Vagina (tissue), 2 donors: Measurements from ENCODE around the gene POU4F3. TPM values are rescaled to one million over a fixed set of nuclear protein-coding genes. Genes with fewer than 3 reads are reported as not detected.

Experiments
- DNase-seq, 2 donors: peaks; one replicate each; pipeline ENCODE4 v3.0.0-alpha.2; 2017; ENCODE audit errors: extremely low spot score in 2 of 2
- H3K27ac ChIP-seq: fragments of 200-600 bp; sonication (generic); one replicate; pipeline ENCODE4 v1.5.1; 2019
- H3K27me3 ChIP-seq: fragments of 200-600 bp; sonication (generic); one replicate; pipeline ENCODE4 v1.5.1; 2019
- H3K36me3 ChIP-seq, 2 donors: fragments of 200-600 bp; sonication (generic); one replicate each; pipeline ENCODE4 v1.5.1; 2017 to 2019
- H3K4me1 ChIP-seq: fragments of 200-600 bp; sonication (generic); one replicate; pipeline ENCODE4 v1.5.1; 2019
- H3K4me3 ChIP-seq, 2 donors: fragments of 200-600 bp; sonication (generic); 1 replicate in 1 of 2; 2 replicates in 1 of 2; pipeline ENCODE4 v1.5.1; 2016 to 2019
- H3K9me3 ChIP-seq: fragments of 200-600 bp; sonication (generic); one replicate; pipeline ENCODE4 v1.5.1; 2019
- CTCF ChIP-seq, 3 experiments: fragments of 450-650 bp in 2 of 3; fragments of 200-600 bp in 1 of 3; sonication (generic) in 1 of 3; IDR thresholded peaks; one replicate each; pipeline ENCODE4 v1.5.1; 2017 to 2019; ENCODE audit warnings: antibody characterized with exemption in 3 of 3, mild to moderate bottlenecking in 2 of 3, moderate library complexity in 2 of 3
- POLR2A ChIP-seq, 2 donors: fragments of 450-650 bp; IDR thresholded peaks; one replicate each; pipeline ENCODE4 v1.6.1; 2017; ENCODE audit warnings: antibody characterized with exemption in 2 of 2, mild to moderate bottlenecking in 2 of 2, moderate library complexity in 2 of 2
- POLR2AphosphoS5 ChIP-seq, 2 donors: sonication (generic); formaldehyde crosslinking; IDR thresholded peaks; one replicate each; pipeline ENCODE4 v1.9.0; 2017; ENCODE audit warnings: antibody characterized with exemption in 2 of 2, mild to moderate bottlenecking in 2 of 2, low read depth in 1 of 2; ENCODE audit not compliant: insufficient read depth in 1 of 2
- intact Hi-C: fragments of 100-400 bp; cut with DNase I; formaldehyde crosslinking; loops from one replicate; pipeline ENCODE4 v1.15.1; 2023
- total RNA-seq: library from RNA; depleted of rRNA; stranded (reverse); fragments of >200 nt; gene quantifications from one replicate; pipeline ENCODE4 v1.2.3, GENCODE V29; 2016

The POU4F3 gene
- total RNA-seq, 1 donor from 2014 or later = not detected

GRCh38 chr5:146313027-146313426, 25.6 kb upstream of the POU4F3 start:
- TF ChIP-seq CTCF (IDR thresholded peaks at IDR 0.05) (no peak), POLR2AphosphoS5 (IDR thresholded peaks at IDR 0.05; ENCODE audit: insufficient read depth in 1 of 2, low read depth in 1 of 2) (no peak), POLR2A (IDR thresholded peaks at IDR 0.05) (no peak)
- no peak for DNase-seq
- Histone ChIP-seq H3K27me3 (no peaks in the 10 kb centered on the region), H3K27ac (no peak overlapping the region), H3K36me3 (no peaks in the 10 kb centered on the region), H3K9me3 (no peaks in the 10 kb centered on the region), H3K4me1 (no peaks in the 10 kb centered on the region), H3K4me3 (no peak overlapping the region)
- intact Hi-C loops = no loop called here

- Histone ChIP-seq H3K4me1 (no peaks in the 10 kb centered on the region), H3K36me3 (no peaks in the 10 kb centered on the region), H3K27ac (no peak overlapping the region), H3K27me3 (no peaks in the 10 kb centered on the region), H3K4me3 (no peak overlapping the region), H3K9me3 (no peaks in the 10 kb centered on the region)
- intact Hi-C loops = no loop called here
- TF ChIP-seq POLR2A (IDR thresholded peaks at IDR 0.05) = no peak
- TF ChIP-seq CTCF (IDR thresholded peaks at IDR 0.05) = no peak
- DNase-seq = no peak
These were observed 17.1 kb upstream of the POU4F3 start for GRCh38 chr5:146321571-146321970.

- no peak overlapping the region for H3K4me3 ChIP-seq
- H3K27ac ChIP-seq = no peak overlapping the region
- intact Hi-C loops = no loop called here
- DNase-seq = no peak
- H3K9me3 ChIP-seq = no peaks in the 10 kb centered on the region
- no peaks in the 10 kb centered on the region for H3K27me3 ChIP-seq
- H3K4me1 ChIP-seq = no peaks in the 10 kb centered on the region
- H3K36me3 ChIP-seq = no peaks in the 10 kb centered on the region
- no peak for TF ChIP-seq POLR2A (IDR thresholded peaks at IDR 0.05)
- no peak for TF ChIP-seq CTCF (IDR thresholded peaks at IDR 0.05)
These were observed 11.3 kb upstream of the POU4F3 start for GRCh38 chr5:146327257-146327870.

- H3K4me3 ChIP-seq = no peak overlapping the region
- H3K36me3 ChIP-seq = no peaks in the 10 kb centered on the region
- intact Hi-C loops = no loop called here
- no peak overlapping the region for H3K27ac ChIP-seq
- DNase-seq = no peak
- TF ChIP-seq POLR2A (IDR thresholded peaks at IDR 0.05) = no peak
- no peak for TF ChIP-seq POLR2AphosphoS5 (IDR thresholded peaks at IDR 0.05; ENCODE audit: insufficient read depth in 1 of 2, low read depth in 1 of 2)
- no peak for TF ChIP-seq CTCF (IDR thresholded peaks at IDR 0.05)
- H3K4me1 ChIP-seq = no peaks in the 10 kb centered on the region
- no peaks in the 10 kb centered on the region for H3K9me3 ChIP-seq
- H3K27me3 ChIP-seq = no peaks in the 10 kb centered on the region
These were observed 10.7 kb upstream of the POU4F3 start for GRCh38 chr5:146327989-146328388.

GRCh38 chr5:146329697-146330096, 8.9 kb upstream of the POU4F3 start:
- DNase-seq = no peak
- intact Hi-C loops = no loop called here
- Histone ChIP-seq H3K27ac (no peak overlapping the region), H3K4me3 (no peak overlapping the region), H3K27me3 (no peaks in the 10 kb centered on the region), H3K9me3 (no peaks in the 10 kb centered on the region), H3K4me1 (no peaks in the 10 kb centered on the region), H3K36me3 (no peaks in the 10 kb centered on the region)
- TF ChIP-seq POLR2A (IDR thresholded peaks at IDR 0.05) = no peak
- TF ChIP-seq CTCF (IDR thresholded peaks at IDR 0.05) = no peak
- TF ChIP-seq POLR2AphosphoS5 (IDR thresholded peaks at IDR 0.05; ENCODE audit: insufficient read depth in 1 of 2, low read depth in 1 of 2) = no peak
